HG03432 (cell line): ENCODE data around the gene MBP.

Source experiments
- ATAC-seq: cut with Tn5 transposase; IDR thresholded peaks from one replicate; pipeline ENCODE4 v1.9.1; 2021; ENCODE audit warnings: mild to moderate bottlenecking, moderate library complexity; ENCODE audit not compliant: unreplicated experiment

The MBP gene

DNA sequence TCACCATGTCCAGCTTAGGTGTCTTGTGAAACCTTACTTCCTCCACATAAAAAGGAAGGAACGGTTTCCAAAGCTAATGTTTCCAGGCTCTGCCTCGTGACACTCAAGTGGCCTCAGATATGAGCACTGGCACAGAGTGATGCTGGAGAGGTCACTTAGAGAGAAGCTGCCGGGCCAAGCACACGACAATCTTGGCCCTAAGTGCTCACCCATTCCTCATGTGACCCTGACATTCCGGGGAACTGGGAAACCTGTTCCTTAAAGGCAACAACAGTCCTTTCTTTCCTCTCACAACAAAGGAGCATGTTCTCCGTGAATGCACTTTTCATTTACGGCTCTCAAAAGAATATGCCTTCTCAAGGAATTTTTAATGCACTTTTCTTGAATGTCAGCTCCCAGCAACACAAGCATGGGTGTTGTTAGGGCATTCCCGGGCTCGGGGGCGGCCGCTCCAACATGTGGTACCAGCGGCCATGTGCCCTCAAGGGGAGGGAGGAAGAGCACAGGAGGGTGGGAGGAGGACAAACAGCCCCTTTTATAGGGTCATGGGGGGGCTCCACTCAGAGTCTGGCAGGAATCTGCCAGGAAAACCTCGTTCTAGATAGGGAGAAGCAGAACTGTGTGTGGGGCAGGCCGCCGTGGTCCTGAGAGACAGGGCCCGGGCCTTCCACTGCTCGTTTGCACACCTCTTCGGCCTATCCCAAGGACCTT lies 118.6 kb downstream of the MBP start:
- ATAC-seq, result no peak

DNA sequence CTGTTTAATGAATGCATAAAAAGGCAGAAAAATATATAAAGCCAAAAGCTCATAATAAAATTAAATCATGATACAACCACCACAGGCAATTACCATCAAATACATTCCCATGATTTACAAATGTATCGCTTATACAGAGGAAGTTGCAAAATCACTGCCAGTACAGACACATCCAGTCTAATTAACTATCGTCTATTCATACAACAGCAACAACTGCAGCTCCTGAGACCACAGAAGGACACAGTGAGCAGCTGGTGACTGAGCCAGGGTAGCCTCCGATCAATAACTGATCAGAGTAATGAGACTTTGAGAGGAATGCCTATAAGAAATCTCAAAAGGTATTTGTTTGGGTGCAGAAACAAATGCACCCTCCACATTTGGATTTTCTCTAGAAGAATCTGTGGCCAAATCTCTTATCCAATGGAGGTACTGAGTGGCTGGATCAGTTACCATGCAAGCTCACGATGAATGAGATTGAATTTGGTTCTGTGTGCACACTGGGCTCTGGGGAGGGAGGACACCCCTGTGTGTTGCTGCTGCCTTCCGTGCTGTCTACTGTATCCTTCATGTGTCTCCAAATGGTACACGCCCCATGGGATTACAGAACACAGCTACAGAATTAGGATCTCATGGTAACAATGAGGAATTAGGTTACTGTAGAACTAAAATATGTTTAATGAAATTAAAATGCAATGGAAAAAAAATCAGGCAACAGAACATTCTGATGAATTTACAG lies 119.6 kb downstream of the MBP start:
- ATAC-seq, result no peak

GRCh38 chr18:77012120-77012519 lies 120.5 kb downstream of the MBP start:
- no peak for ATAC-seq

DNA sequence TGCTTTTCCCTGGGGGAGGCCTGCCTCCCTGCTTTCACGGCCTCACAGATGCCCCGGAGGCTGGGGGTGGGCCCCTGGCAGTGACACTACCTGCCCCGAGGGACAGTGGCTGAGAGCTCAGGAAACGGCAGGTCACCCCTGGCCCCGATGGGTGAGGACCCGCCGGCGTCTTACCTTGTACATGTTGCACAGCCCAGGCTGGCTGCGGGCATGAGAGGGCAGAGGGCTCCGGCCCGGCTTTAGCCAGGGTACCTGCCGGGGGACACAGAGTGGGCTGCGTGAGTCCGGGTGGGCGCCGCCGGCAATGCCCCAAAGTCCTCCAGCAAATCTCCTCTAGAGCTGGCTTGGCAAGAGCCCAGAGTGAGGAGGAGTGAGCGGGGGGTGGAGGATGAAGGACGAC lies 122.9 kb downstream of the MBP start:
- ATAC-seq, result no peak

DNA sequence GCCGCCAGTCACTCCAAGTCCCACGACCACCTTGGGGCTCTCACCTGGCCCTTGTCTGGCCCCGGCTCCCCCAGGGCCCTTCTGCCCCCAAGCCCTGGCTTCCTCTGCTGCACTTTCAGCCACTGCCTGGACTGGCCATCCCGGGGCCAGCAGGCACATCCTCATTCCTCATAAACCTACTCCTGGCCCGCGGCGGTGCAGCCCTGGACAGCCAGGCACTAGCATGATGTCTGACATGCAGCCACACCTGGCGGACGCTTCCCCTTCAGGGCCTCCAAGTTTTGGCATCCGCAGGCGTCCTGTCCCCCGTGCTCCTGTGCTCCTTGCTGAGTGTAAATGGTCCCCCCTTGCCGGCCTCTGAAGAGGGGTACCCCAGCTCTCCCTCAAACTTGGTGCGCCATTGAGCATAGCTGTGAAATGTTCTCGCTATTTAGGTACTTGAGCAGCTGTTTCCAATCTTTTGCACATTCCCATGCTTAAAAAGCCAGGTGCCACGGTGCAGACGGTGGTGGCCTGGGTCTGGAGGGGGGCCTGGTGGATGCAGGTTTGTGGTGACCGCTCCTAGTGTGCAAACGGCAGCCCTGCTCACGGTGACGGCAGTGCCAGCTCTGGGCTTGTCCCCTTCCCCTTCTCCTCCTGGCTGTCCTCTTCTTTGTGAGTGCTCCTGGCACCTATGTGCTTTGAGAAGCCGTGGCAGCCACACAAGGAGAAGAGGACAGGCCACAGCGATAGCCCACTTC lies 123.8 kb downstream of the MBP start:
- no peak for ATAC-seq

- ATAC-seq, result no peak
Observed at GRCh38 chr18:77008006-77008405, 124.6 kb downstream of the MBP start.

DNA sequence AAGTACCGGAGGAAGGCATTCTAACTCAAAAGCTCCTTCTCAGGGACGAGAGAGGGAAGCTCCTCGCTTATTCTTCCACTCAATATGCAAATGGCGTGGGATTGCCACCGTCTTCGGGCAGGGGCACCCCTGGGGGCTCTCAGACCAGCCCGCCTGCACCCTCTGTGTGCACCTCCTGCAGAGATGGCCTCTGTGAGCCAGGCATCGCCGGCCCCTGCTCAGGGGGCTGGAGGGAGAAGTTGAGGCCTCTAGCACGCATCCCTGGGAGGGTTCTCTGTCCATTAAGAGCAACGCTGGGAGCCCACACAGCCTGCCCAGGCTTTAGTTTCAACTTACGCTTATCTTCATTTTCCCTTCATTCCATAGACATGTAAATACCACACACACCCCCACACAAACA lies 125.3 kb downstream of the MBP start:
- ATAC-seq, result no peak

DNA sequence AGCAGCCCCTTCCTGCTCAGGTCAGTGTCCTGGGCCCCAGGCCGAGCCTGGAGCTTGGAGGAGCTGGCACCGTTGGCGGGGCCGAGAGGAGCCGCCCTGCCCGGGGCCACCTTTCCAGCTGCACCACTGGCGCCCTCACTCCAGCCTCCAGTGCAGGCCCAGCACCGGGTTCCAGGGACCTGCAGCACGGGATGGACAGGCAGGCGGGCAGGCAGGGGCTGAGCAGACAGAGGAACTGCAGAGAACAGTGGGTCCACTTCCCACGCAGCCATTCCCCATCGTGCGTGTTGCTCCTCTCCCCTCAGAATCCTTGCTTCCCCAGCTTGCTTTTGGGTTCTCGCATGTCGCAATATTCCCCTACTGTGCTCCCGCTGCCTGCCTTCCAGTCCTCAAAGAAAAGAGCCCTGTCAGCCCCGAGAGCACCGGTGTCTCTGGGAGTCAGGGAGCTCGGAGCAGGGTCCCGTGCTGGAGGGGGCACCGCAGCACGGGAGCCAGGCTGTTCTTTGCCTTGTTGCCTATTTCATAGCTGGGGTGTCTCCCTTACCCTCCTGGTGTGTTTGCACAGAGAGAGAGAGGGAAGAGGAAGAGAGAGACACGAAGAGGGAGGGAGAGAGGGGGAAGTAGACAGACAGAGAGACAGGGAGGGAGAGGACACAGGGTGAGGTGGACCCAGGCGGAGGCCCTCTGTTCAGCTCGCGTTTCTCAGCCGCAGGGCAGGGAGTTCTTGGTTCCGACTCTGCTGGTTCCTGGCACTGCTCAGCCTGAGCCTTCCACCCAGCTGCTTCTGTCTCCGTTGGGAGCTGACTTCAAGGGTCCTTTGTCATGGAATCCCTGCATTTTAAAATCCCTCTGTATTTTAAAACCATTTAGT lies 126.0 kb downstream of the MBP start:
- no peak for ATAC-seq

GRCh38 chr18:77005651-77006195 lies 126.9 kb downstream of the MBP start:
- no peak for ATAC-seq

DNA sequence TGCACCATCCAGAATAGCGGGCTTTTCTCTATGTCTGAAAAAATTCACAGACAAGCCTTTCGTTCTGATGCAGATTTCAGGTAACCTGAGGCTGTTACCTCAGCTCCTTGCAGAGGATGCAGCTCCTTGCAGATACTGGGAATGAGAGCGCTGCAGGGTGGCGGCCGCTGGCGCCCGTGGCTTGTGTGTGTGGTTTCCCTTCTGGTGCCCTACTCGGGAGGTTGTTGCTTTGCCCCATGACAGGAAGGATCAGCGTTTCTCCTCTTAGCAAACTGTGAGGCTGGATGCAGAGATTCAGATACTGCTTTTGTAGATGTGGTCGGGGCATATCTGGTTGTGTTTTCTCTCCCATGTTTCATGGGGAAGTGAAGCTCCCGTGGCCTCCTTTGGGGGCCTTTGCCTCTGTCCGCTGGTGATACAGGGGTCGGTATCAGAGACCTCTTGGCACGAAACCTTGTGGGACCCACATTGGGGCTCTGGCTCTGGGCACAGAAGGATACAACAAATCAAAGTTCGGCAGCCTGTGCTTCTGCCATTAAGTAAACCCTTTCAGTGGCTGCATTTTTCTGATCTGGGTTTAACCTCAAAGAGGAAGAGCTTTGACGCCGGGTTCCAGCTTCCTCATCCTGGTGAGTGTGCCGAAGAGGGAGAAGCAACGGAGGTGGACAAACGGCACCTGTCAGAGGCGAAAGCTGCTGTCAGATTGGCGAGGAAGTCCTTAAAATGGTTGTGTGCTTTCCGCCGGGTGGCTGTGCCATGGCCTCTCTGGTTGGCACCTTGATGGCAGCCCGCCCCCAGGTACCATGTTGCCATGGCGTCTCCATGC lies 127.8 kb downstream of the MBP start:
- ATAC-seq, result no peak

DNA sequence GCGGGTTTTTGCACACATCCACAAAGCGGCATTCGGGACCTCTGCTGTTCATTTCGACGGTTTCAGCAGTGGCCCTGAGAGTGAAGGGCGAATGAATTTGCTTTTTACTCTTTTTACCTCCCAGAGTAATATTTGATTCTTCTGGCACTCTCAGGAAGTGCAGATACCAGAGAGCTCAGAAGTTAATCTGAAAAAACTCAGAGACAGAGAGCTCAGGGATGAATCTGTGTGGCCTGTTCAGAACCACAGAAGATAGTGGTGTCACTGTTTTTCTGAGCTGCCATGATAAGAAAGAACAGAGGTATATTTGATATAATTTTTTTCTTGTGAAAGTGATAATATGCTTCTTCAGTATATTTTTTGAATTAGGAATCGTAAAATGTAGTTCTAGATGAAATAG lies 129.3 kb downstream of the MBP start:
- no peak for ATAC-seq

DNA sequence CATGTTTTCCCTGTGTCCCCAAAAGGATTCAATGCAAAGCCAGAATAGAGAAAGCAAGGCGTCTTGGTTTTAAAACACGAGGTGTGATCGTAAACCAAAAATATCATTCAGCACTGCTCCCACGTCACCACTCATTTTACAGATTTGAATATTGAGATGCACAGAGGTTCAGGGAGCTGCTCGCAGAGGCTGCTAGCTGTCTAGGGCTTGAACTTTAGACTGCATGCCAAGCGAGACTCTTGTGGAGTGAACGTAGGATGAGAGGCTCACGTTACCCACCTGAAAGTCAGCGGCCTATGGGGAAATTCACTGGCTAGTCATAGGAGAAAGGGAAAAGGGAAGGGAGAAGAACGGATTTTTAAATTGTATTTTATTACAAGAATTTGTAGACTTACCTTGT lies 130.1 kb downstream of the MBP start:
- ATAC-seq, result no peak

GRCh38 chr18:77001979-77002378 lies 130.6 kb downstream of the MBP start:
- no peak for ATAC-seq

- ATAC-seq, result no peak
Observed at GRCh38 chr18:77001041-77001440, 131.5 kb downstream of the MBP start.

GRCh38 chr18:77000527-77000926 lies 132.1 kb downstream of the MBP start:
- peak; percentile 43 for ATAC-seq

DNA sequence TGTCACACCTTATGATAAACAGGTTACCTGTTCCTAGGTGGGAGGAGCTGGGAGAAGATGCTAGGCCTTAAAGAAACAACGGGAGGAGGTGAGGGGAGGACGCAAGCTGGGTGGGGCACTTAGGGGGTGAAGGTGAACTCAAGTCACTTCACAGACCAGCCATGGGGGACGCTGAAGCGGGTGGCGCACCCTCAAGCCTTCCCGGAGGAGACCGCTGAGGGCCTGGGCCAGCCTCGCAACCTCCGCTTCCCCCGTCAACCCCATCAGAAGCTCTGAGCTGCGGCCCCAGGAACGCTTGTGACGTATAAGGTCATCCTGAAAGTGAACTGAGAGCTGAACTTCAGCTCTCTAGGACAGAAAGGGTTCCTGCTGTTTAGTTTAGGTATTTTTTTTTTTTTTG lies 133.5 kb downstream of the MBP start:
- ATAC-seq, result no peak

DNA sequence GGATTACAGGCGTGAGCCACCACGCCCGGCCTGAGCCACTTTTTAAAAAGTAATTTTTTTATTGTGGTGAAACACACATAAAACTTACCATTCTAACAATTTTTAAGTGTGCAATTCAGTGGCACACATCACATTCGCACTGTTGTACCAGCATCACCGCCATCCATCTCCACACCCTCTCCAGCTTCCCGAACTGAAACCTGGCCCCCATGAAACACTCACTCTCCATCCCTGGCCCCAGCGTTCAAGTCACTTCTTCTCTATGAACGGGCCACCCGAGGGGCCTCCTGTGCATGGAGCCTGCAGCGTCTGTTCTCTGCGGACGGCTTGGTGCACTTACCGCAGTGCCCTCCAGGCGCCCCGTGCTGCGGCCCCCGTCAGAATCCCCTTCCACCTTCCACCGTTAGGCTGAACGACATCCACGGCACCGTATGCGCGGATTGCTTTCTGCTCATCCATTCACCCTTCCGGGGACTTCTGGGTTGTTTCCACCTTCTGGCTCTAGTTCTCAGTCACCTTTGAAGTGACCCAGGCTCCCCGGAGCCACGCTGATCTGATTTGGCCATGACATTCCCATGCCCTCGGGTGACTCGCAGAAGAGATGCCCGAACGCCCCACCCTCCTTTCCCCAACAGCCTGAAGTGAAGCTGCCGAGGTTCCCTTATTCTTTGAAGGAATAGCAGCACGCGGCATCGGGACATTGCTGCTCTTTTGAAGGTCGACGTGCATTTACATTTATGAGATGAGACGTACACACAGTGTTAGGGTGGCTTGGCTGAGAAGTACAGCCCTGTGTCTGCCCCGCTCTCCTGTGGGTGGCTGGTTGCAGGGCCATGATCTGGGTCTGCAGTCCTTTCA lies 134.4 kb downstream of the MBP start:
- no peak for ATAC-seq

DNA sequence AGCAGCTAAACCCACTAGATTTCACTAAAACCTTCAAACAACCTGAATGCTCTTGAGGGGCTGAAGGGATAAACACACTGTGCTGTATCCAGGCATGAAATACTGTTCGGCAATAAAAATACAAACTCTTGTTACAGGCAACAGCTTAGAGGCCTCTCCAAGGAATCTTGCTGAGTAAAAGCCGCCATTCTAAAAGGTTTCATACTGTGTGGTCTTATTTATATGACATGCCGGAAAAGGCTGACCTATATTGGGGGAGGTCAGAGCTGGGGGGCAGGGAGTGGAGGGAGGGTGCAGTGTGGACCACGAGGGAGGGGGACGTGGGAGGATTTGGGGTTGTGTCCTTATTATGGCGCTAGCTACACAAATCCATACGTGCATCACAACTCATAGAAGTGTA lies 136.2 kb downstream of the MBP start:
- no peak for ATAC-seq

DNA sequence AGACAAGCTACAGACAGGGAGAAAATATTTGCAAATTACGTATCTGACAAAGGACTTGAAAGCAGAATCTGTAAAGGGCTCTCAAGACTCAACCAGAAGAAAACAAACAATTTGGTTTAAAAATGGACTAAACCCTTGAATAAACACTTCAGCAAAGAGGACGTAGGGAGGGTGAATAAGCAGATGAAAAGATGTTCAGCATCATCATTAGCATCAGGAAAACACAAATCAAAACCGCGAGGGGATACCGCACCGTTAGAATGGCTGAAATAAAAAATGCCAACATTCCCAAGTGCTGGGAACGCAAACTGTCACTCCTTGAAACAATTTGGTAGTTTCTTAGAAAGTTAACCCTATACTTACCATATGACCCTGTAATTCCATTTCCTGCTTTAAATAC lies 136.7 kb downstream of the MBP start:
- no peak for ATAC-seq
